Smooth muscle cell (in vitro differentiated cells): ENCODE data around the gene STK35. TPM values are rescaled to one million over a fixed set of nuclear protein-coding genes. Genes with fewer than 3 reads are reported as not detected.
A peak's percentile ranks its signal among the peaks of the same experiment; 100 is the strongest.

Experiments
- DNase-seq: peaks from one replicate; lab custom pipeline; 2025; ENCODE audit not compliant: unreplicated experiment; lab: John Stamatoyannopoulos, UW
- H2AFZ ChIP-seq: fragments of 200-600 bp; sonication (generic); 2 replicates; pipeline ENCODE4 v1.6.0; 2016; ENCODE audit warnings: antibody characterized with exemption, low read depth, mild to moderate bottlenecking
- H3F3A ChIP-seq: fragments of 200-600 bp; sonication (generic); 2 replicates; pipeline ENCODE4 v1.6.0; 2017; ENCODE audit warnings: antibody characterized with exemption, low read depth
- H3K27ac ChIP-seq: fragments of 200-600 bp; sonication (generic); 2 replicates; pipeline ENCODE4 v1.5.1; 2016; ENCODE audit warnings: low read depth, mild to moderate bottlenecking
- H3K27me3 ChIP-seq: fragments of 200-600 bp; sonication (generic); 2 replicates; pipeline ENCODE4 v1.6.1; 2016; ENCODE audit warnings: low read depth, mild to moderate bottlenecking
- H3K36me3 ChIP-seq: fragments of 200-600 bp; sonication (generic); 2 replicates; pipeline ENCODE4 v1.5.1; 2016; ENCODE audit warnings: low read depth
- H3K4me1 ChIP-seq: fragments of 200-600 bp; sonication (generic); 2 replicates; pipeline ENCODE4 v1.5.1; 2016; ENCODE audit warnings: low read depth
- H3K4me2 ChIP-seq: fragments of 200-600 bp; sonication (generic); 2 replicates; pipeline ENCODE4 v1.6.0; 2016; ENCODE audit warnings: mild to moderate bottlenecking
- H3K4me3 ChIP-seq: fragments of 200-600 bp; sonication (generic); 2 replicates; pipeline ENCODE4 v1.5.1; 2016; ENCODE audit warnings: mild to moderate bottlenecking
- H3K79me2 ChIP-seq: fragments of 200-600 bp; sonication (generic); 2 replicates; pipeline ENCODE4 v1.6.0; 2016; ENCODE audit warnings: low read depth, mild to moderate bottlenecking
- H3K9ac ChIP-seq: fragments of 200-600 bp; sonication (generic); 2 replicates; pipeline ENCODE4 v1.6.0; 2016; ENCODE audit warnings: low read depth
- H3K9me3 ChIP-seq: fragments of 200-600 bp; sonication (generic); replicated peaks from 2 replicates; pipeline ENCODE4 v1.5.1; 2016; ENCODE audit warnings: low read depth
- H4K20me1 ChIP-seq: fragments of 200-600 bp; sonication (generic); 2 replicates; pipeline ENCODE4 v1.6.0; 2016; ENCODE audit warnings: low read depth
- CTCF ChIP-seq: fragments of 200-600 bp; sonication (generic); IDR thresholded peaks from 2 replicates; pipeline ENCODE4 v1.5.1; 2017; ENCODE audit warnings: borderline replicate concordance, mild to moderate bottlenecking, antibody characterized with exemption; ENCODE audit not compliant: insufficient read depth, poor library complexity, severe bottlenecking
- WGBS: methylation state at CpG from one replicate; pipeline ENCODE4 v1.1.7; 2016; ENCODE audit warnings: low lambda C conversion rate; 5-methylcytosine and 5-hydroxymethylcytosine counted together
- polyA plus RNA-seq: library from polyadenylated mRNA; unstranded; fragments of >200 nt; fragmentation: Nextera tagmentation; extraction: Ambion mirVana; gene quantifications from 2 replicates; pipeline ENCODE4 v1.2.1, GENCODE V29; 2016
- total RNA-seq: library from RNA; depleted of rRNA; stranded (reverse); fragments of >200 nt; gene quantifications from 2 replicates; pipeline ENCODE4 v1.2.3, GENCODE V29; 2014

Gene STK35
- total and polyA plus RNA-seq, 2 experiments from 2014 or later: 9.6 to 14.6 TPM

GRCh38 chr20:2130683-2131082 is 29.1 kb downstream of the STK35 start:
- 67% methylated on average over 9 of the region's 9 CpGs for WGBS
- H3K9me3 ChIP-seq: no peaks in the 10 kb centered on the region
- peaks cover 46% of the 10 kb centered on the region for H3K4me1 ChIP-seq
- H3K27me3 ChIP-seq: no peaks in the 10 kb centered on the region
- peaks cover 83% of the 10 kb centered on the region for H3K79me2 ChIP-seq
- no peak for TF ChIP-seq CTCF
- H4K20me1 ChIP-seq: peaks cover 55% of the 10 kb centered on the region
- no peak overlapping the region for H3K4me3 ChIP-seq
- H3K27ac ChIP-seq: peak overlapping the region; percentile 99
- no peak overlapping the region for H2AFZ ChIP-seq
- H3F3A ChIP-seq: peaks cover 25% of the 10 kb centered on the region
- H3K9ac ChIP-seq: no peak overlapping the region
- no peak for DNase-seq
- peak overlapping the region; percentile 48 for H3K4me2 ChIP-seq
- H3K36me3 ChIP-seq: no peaks in the 10 kb centered on the region

- H2AFZ ChIP-seq: no peak overlapping the region
- no peak overlapping the region for H3K4me3 ChIP-seq
- H3K27me3 ChIP-seq: no peaks in the 10 kb centered on the region
- no peak for DNase-seq
- H3K9ac ChIP-seq: peak overlapping the region; percentile 93
- no peak for TF ChIP-seq CTCF
- H3K4me2 ChIP-seq: peak overlapping the region; percentile 64
- 97% methylated on average over 3 of the region's 3 CpGs for WGBS
- peaks cover 52% of the 10 kb centered on the region for H4K20me1 ChIP-seq
- peaks cover 46% of the 10 kb centered on the region for H3K4me1 ChIP-seq
- peaks cover 80% of the 10 kb centered on the region for H3K79me2 ChIP-seq
- H3K27ac ChIP-seq: peak overlapping the region; percentile 99
- no peaks in the 10 kb centered on the region for H3K9me3 ChIP-seq
- H3K36me3 ChIP-seq: no peaks in the 10 kb centered on the region
- peaks cover 25% of the 10 kb centered on the region for H3F3A ChIP-seq
Observed at GRCh38 chr20:2131366-2131765, 29.7 kb downstream of the STK35 start.

GRCh38 chr20:2132461-2132901 is 30.9 kb downstream of the STK35 start:
- Histone ChIP-seq H3K27ac (peak overlapping the region; percentile 99), H4K20me1 (peaks cover 49% of the 10 kb centered on the region), H2AFZ (no peak overlapping the region), H3K4me3 (no peak overlapping the region), H3K9me3 (no peaks in the 10 kb centered on the region), H3K4me1 (peaks cover 46% of the 10 kb centered on the region), H3K79me2 (peaks cover 69% of the 10 kb centered on the region), H3K27me3 (no peaks in the 10 kb centered on the region), H3K9ac (peak overlapping the region; percentile 93), H3F3A (peaks cover 25% of the 10 kb centered on the region), H3K36me3 (no peaks in the 10 kb centered on the region), H3K4me2 (peak overlapping the region; percentile 51)
- WGBS: 78% methylated on average over 3 of the region's 3 CpGs
- TF ChIP-seq CTCF: no peak
- DNase-seq: no peak
